ELR (cell line): ENCODE data around the gene APOA5.
A peak's percentile ranks its signal among the peaks of the same experiment; 100 is the strongest.

Experiments used
- DNase-seq: peaks from one replicate; pipeline ENCODE4 v3.0.0-alpha.2; 2015; ENCODE audit warnings: low read depth

The APOA5 gene

DNA sequence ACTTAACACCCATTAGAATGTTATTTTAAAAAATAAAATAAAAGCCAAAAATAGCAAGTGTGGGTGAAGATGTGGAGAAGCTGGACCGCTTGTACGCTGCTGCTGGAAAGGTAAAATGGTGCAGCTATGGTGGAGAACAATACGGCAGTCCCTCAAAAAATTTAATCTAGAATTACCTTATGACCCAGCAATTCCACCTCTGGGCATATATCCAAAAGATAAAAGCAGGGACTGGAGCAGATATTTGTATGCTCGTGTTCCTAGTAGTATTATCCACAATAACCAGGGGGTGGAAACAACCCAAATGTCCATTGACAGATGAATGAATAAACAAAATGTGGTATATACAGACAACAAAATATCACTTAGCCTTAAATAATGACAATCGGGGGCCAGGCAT lies 6.1 kb upstream of the APOA5 start:
- DNase-seq, result no peak

DNA sequence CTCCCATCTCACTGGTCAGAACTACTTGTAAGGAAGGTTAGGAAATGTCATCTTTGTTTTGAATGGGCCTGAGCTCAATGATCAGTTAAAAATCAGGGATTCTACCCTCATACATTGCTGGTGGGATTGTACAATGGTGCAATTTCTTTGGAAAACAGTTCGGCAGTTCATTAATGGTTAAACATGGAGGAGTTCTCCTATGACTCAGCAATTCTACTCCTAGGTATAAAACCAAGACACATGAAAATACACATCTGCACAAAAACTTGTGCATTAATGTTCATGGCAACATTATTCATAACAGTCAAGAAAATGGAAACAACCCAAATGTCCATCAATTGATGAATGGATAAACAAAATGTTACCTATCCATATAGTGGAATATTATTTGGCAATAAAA lies 4.9 kb upstream of the APOA5 start:
- no peak for DNase-seq

DNA sequence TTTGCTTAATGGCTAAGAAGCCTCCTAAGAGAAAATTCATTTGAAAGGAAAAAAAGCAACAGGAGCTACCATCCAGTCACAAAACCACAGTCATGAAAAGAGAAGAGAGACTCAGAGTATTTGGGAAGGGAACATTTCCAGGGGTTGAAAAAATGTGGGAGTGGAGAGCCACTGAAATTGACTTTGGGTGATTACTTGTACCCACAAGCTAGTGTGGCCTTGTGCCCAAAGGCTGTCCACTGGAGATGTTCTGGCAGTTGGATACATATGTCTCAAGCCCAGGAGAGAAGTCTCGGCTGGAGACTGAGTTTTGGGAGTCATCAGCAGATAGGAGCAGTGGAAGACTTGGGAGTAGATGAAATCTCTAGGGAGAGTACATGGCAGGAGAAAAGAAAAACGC lies 3.2 kb upstream of the APOA5 start:
- DNase-seq, result no peak

DNA sequence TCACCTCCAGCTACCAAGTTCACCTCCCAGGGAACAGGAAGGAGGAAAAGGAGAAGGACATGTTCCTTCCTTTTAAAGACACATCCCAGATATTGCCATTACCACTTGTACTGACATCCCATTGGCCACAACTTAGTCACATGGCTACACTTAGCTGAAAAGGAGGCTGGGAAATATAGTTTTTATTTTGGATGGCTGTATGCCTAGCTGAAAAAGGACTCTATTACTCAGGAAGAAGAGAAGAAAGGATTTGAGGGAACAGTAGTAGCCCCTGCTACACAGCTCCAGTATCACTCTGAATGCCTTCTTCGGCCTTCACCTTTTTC lies 2.1 kb upstream of the APOA5 start:
- DNase-seq, result peak; percentile 15

DNA sequence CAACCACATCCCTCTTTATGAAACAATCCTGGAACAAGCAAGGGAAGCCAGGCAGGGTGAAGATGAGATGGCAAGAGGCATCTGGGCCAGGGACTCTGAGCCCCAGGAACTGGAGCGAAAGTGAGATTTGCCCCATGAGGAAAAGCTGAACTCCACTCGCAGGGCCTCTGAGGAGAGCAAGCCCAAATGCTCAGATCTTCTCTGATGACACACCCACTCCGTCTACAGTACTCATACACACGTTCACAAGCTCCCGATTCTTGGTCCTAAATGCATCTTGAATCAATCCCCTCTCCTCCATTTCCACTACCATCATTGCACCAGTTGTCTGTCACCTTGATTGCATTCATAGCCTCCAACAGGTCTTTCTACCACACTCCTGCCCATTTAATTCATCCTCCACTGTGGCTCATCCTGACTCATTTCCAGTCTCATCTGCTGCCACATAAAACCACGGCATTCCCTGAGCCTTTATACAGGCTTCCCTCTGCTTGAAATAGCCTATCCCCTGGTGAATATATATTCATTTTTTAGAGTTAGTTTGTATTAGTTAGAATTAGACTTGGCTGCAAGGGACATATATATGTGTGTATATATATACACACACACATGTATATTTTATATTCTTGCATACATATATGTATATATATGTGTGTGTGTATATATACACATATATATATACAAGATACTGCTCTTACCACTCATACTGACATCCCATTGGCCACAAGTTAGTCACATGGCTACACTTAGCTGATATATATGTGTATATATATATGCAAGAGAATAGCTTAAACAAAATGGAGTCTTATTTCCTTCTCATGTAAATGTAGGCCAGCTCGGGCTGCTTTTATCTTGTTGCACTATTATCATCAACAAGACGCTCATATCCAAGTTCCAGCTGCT lies 1.4 kb upstream of the APOA5 start:
- DNase-seq, result peak; percentile 88

DNA sequence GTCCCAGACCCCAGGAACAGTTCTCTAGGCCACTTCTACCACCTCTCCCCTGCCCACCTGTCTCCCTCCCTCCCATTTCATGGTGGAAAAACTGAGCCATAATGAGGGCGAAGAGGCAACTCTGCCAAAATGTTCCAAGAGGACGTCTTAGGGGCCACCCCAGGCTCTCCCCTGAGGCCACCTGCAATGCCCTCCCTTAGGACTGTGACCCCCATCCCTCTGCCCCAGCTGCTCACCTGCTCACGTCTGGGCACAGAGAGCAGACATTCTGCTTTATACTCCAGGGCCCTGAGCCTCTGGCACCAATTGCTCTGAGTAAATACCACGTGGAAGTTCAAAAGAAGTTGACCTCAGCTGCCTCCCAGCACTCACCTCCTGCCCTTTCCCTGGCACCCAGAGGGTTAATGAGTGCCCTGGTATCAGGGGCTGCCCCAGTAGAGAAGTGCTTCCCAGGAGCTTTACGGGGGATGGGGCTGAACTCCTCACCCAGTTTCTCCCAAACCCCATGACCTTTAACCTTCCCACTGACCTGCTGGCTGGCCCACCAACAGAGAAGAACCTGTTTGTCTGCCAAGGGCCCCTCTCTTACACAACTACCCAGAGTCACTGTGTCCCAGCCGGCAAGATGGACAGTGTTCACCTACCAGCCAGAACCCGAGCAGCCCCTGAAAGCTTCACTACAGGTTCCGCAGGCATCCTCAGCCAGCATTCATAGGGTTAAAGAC lies 627 bp upstream of the APOA5 start:
- no peak for DNase-seq

DNA sequence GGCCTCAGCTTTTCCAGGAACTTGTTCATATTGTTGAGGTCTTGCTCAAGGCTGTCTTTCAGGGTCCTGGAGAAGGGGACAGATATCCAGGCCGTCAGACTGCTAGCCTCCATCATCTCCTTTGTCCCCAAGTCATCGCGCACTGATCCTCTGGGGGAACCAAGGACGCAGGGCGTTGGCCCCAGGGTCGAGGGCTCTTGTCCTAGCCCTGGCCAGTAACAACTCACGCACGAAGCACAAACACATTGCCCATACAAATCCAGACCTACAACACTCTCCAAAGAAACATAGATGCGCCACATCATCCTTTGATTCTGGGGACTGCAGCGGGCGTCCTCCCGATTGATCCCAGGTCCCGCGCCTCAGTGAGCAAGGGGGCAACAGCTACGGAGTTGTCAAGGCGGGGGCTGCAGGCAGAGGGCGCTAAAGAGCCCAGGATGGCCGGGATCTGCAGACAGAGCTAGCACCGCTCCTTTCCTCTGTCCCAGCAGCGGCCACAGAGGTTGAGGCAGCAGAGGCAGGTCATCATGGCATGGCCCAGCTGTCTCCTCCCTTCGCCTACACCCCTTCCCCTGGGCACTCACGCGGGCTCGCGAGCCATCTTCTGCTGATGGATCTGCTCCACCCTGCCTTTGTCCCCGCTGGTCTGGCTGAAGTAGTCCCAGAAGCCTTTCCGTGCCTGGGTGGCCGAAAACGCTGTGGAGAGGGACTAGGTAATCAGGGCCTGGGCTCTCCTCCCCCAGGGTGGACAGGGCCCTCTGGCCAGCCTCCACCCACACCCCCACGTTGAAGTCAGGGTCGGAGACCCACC lies 472 bp downstream of the APOA5 start:
- peak; percentile 69 for DNase-seq

DNA sequence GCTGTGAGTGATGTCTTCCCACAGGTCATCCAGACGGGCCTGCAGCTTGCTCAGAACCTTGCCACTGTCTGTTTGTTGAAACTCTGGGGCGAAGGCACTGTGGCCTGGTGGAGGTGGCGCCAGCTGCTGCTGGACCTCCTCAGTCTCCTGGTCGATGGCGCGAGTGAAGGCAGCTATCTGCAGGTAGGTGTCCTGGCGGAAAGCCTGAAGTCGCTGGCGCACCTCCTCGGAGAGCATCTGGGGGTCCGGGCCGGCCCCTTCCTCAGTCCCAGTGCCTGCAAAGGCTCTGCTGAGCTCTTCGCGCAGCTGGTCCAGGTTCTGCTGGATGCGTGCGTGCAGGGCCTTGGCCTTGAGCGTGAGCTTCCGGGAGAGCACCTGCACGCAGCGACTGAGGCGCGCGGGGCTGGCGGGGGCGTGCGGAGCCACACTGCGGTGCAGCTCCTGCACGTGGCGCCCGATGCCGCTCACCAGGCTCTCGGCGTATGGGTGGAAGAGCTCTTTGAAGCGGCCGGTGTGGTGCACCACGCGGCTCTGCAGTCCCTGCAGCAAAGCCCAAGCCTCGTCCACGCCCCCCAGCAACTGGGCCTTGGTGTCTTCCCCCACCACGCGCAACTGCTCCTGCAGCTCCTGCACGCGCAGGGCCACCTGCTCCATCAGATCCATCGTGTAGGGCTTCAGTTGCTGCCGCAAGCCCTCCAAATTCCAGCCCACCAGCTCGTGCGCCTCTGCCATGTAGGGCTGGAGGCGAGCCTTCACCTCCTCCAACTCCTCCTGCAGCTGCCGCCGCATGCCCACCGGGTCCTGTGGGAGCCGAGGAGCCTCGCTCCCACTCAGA lies 1.3 kb downstream of the APOA5 start:
- DNase-seq, result no peak

DNA sequence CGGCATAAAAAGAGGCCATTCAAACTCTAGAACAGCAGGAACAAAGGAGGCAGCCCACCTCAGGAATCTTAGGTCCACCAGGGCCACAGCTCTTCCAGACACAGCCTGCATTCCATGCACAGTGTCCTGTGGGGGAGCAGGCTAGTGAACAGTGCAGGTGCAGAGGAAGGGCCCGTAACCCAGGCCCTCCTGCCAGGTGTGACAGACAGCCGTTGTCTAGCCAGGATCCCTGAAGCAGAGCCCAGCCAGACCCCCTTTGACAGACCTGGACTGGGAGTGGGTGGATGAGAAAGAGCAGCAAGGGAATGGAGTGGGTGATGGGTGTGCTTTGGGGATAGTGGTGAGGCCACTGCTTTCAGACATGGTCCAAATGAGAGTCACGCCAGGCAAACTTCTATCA lies 2.7 kb downstream of the APOA5 start:
- DNase-seq, result no peak

DNA sequence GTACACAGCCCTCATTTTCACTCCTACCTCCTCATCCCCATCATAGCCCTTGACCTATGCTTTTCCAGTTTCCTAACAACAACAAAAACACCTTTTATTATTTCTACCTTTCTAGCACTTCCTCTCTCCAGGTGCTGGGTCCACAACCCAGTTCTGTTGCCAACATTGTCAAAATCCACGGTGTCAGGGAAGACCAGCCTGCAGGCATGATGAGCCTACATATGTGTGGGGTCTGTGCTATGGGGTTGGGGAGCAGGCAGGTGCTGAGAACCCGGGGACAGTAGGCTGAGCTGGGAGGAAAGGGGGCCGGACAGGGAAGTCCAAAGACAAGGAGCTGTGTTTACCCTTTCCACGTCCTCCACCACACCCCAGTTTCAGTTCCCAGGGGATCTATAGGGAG lies 3.1 kb downstream of the APOA5 start:
- DNase-seq, result no peak

DNA sequence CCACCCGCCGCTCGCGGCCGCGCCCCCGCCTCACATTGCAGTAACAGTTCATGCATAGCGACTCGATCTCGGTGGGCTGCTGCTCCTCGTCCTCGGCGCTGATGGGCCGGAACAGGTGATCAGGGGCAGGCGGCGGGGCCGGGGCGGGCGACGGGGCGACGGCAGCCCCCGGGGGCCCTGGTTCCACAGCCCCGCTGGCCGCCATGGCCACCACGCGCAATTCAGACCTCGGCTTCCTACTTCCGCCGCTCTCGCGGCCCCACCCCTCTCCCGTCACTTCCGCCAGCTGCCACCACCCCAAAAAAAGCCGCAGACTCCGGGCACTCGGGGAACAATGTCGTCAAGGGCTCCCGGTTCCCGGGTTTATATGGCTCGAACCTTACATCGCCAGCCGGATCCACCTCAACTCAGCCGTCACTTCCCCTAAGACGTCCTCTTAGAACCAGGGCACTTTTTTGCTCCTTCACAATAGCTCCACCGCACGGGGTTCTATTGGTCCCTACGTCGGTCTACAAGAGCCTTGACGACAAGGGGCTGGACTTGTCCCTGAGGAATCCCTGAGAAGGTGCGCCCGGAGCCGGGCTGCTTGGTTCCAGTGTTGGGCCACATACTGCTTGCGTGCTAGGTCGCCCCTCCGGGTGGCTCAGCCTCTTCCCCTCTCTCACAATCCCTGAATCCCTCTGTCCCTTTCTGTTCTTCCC lies 3.7 kb downstream of the APOA5 start, which contains the start of gene ZPR1:
ZPR1 (minus strand) TSS at position 238 of the 701 bp plus-strand sequence; CDS start at position 205, 33 bp downstream.
- DNase-seq, result peak; percentile 74

DNA sequence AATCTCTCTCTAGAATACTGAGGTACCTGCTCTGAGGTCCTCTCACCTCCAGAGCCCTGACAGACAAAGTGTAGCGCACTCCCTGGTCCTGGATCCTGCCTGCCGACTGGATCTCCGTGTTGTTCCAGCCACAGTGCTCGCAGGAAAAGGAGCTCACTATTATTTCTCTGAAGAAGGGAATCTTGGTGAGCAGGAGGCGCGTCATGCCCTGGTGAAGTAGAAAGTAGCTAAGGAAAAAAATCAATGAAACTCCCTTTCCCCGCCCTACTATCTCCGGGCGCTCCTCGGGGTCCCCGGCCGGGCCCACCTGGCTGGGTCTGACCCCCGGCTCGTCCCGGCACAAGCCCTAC lies 4.3 kb downstream of the APOA5 start:
- peak; percentile 40 for DNase-seq

DNA sequence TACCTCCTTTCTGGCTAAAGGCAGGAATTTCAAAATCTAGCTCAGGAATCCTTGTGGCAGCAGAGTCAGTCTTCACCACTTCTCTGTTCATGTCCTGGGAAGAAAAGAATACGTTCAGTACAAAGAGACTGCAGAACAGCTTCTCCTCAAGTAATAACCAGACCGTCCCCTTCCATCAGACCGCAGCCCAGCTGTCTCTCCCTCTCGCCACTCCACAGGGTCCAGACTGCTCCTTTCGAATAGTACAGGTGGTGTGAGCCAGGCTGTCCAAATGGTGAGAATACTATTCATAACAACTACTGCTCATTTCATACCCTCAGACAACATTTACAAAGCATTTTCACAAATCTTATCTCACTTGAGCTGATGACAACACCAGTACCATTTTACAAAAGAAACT lies 4.7 kb downstream of the APOA5 start:
- no peak for DNase-seq

DNA sequence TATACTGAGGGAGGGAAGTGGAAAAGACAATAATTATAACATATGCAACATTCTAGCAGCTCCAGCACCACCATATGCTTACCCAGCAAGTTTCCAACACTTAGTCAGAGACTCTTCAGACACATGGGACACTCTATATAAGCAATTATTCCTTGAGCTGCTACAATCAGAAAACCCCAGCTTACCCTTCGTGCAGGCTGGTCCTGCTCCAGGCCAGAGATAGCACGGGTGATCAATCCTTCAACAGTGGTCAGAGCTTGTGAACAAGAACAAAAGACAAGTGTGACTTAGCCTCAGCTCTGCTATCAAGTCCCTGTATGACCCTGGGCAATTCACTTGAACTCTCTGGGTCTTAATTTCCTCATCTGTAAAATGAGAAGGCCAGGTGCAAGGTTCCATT lies 5.4 kb downstream of the APOA5 start:
- DNase-seq, result no peak

DNA sequence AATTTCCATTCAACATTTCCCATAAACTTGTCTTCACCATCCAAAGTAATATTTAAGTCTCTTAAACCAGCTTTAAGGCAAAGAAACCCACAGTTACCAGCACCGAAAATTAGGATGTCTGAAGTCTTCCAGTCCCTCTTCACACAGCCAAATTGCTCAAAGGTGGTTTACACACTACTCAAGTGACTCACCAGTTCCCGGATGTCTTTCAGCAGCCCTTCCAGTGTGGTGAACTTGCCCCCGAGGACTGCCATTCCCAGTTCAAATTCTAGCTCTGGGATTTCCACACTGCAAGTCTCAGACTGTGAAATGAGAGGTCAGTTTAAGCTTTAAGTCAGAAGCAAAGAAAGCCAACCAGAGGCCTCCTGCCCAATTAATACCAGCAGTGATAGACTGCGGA lies 9.0 kb downstream of the APOA5 start:
- DNase-seq, result peak; percentile 70

DNA sequence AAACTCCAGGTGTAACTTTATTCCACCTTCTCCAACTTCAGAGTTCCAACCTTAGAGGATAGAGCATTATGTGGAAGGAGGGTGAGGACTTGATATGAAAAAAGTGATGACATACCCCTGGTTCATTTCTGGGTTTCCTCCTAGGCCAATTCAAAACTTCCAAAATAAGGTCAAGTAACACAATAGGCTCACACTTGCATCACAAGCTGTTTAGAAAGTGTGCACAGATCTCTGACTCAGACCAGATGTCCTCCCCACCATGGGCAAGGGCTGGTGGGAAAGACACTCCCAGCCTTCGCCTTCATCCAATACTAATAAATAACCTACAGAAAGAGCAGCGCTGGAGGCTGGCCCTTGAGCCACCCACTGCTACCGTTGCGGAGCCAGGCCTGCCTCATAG lies 13.1 kb downstream of the APOA5 start:
- DNase-seq, result no peak

DNA sequence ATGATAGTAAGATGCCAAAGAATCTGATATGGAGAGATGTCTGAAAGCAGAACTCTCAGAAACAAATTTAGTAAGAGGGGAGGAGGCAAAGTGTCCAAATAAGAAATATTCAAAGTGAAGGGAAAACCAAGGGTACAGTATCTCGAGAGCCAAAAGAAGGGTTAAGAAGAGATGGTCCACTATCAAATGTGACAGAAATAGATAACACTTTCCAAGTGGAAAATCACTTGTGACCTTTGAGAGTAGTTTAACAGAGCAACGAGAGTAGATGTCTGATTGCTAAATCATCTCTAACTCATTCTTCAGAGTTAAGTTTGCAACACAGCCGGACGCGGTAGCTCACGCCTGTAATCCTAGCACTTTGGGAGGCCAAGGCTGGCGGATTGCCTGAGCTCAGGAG lies 14.6 kb downstream of the APOA5 start:
- no peak for DNase-seq

DNA sequence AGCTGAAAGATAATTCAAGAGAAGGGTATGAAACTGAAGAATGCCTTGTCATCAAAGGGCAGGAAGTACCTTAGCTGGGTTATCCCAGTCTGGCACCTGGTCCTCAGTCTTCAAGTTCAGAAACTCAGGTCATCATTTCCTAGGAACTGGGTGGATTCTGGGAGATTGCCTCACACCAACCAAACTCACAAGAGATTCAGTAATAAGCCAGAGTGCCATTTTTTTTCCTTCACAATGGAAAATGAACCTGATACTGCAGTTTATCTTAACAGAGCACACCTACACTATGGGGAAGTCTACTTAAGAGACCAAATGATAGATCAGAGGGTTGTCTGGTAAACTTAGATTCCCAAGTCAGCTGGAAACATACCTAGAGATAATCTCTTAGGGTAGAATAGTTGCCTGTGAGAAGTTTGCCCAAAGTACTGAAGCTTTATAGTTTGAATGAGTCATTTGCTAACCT lies 15.1 kb downstream of the APOA5 start:
- no peak for DNase-seq

DNA sequence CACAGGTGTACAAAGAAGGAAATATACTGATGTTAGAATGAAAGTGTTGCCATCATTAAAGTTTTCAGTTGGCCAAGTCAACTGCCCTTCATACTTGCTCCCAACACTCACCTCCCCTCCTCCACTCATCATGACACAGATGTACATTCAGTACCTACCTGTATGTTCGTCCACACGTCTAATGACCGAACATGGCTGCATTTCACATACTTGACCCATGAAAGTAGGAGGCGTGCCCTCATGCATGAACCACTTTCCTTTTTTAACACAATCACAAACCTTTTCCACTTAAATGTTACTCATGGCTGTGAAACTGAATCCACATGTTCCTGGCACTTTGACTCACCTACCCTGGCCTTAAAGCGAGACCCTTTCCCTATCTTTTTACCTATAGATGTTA lies 15.7 kb downstream of the APOA5 start:
- DNase-seq, result no peak

DNA sequence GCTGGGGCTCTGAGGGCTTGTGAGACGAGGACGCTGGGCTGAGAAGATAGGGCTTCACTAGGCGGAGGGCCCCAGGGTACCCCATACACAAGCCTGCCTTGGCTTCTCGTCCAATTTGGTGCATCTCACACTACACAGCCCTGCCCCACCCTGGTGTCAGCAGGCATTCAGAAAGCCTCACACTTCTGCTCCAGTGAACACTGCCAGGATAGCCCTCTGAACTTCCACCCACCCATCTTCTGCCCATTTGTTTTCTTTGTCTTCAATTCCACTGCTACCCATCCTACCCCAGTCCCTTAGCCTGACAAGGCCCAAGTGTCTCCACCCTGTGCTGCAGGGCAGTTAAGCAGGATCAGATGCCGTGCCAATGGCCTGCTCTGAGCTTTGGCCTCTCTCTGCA lies 17.0 kb downstream of the APOA5 start:
- DNase-seq, result no peak
